Colon (tissue), 2 donors: ENCODE measurements around the gene PPM1H.
"Not testable (repeated sequence)": the region's sequence is repeated elsewhere in the genome, so short reads cannot be mapped to it uniquely, and the experiment has no call there.

Source experiments
- FAIRE-seq: peaks from 2 replicates; lab custom pipeline; 2012; peaks lifted over from hg19 to GRCh38; lab: Jason Lieb, UNC
- donor health status: control.
- donor health status: control.

The PPM1H gene

GRCh38 chr12:62908674-62909073 lies 26.3 kb downstream of the PPM1H start:
- no peak for FAIRE-seq

- no peak for FAIRE-seq
These were observed 27.4 kb downstream of the PPM1H start for GRCh38 chr12:62907561-62907960.

- FAIRE-seq = no peak
These were observed 27.9 kb downstream of the PPM1H start for GRCh38 chr12:62907078-62907477.

- no peak for FAIRE-seq
These were observed 31.8 kb downstream of the PPM1H start for GRCh38 chr12:62903151-62903550.

GRCh38 chr12:62900686-62901272 lies 34.2 kb downstream of the PPM1H start:
- FAIRE-seq = no peak

- FAIRE-seq = no peak
These were observed 35.2 kb downstream of the PPM1H start for GRCh38 chr12:62899568-62900390.

GRCh38 chr12:62898526-62898925 lies 36.4 kb downstream of the PPM1H start:
- FAIRE-seq = no peak

- FAIRE-seq = no peak
These were observed 39.5 kb downstream of the PPM1H start for GRCh38 chr12:62895351-62895877.

GRCh38 chr12:62893276-62893675 lies 41.7 kb downstream of the PPM1H start:
- FAIRE-seq = no peak

DNA sequence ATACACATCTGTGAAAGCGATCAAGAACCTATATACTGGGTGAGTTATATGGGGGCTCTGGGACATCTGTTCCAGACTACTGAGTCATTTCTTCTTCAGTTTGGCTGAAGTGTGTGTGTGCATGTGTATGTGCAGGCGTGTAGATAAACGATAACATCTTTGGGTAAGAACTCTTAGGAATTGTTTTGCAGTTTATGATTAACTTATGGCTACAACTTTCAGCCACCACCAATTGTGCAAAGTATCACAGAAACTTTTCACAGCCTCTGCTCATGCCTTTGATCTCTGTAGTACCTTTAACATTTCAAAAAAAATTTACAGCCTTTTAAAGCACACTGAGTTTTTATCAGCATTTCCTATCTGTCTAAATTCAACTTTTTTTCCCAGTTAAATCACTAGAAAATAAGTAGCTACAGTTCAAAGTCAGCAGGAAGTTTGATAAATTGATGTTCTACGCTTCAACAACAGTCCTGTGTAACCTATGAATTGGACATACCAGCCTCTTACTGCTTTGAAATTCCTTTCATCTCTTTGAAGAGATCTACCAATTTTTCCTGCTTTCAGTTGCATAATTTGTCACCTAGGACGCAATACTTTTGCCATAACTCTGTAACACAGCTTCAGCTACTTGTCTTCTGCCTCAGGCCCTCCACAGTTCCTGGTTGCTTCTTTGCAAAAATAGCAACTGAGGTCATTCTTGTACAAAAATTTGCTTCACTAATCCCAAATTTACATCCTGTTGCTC lies 43.0 kb downstream of the PPM1H start:
- FAIRE-seq = no peak

GRCh38 chr12:62888454-62889110 lies 46.4 kb downstream of the PPM1H start:
- no peak for FAIRE-seq

DNA sequence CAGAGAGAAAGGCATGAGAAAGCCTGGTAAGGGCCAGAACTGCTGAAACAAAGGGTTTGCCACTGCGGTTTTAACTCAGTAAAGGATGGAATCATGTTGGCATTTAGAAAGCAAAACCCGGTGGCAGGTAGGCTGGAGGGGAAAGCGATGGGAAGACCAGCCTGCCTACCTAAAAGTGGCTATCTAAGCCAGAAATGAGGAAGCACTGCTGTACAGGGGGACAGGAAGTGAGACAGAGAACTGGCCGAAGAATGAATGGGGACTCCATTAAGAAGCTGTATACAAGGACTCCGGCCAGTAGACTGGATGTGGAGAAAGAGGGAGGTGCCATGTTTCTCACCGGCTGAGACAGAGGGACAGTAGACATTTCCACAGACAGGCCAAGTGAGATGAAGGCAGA lies 48.2 kb downstream of the PPM1H start:
- FAIRE-seq = no peak

- FAIRE-seq = no peak
These were observed 49.7 kb downstream of the PPM1H start for GRCh38 chr12:62885242-62885641.

- FAIRE-seq = not testable (repeated sequence)
These were observed 50.1 kb downstream of the PPM1H start for GRCh38 chr12:62884832-62885231.

DNA sequence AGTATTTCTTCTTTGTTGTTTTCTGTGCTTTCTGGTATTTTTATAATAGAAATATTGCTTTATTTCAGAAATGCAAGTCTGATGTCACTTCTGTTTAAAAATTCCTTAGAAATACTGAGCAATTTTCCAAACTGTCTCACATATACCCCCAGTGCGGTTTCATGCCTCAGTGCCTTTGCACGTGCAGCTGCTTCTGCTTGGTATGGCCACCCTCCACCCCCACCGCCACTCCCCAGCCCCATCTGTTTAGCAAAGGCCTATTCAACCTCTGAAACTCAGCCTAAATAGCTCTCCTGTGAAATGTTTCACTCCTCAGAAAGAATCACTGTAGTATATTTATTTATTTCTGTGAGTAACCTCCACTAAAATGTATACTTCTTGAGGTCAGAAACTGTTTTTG lies 52.3 kb downstream of the PPM1H start:
- no peak for FAIRE-seq

GRCh38 chr12:62882140-62882539 lies 52.8 kb downstream of the PPM1H start:
- FAIRE-seq = no peak

DNA sequence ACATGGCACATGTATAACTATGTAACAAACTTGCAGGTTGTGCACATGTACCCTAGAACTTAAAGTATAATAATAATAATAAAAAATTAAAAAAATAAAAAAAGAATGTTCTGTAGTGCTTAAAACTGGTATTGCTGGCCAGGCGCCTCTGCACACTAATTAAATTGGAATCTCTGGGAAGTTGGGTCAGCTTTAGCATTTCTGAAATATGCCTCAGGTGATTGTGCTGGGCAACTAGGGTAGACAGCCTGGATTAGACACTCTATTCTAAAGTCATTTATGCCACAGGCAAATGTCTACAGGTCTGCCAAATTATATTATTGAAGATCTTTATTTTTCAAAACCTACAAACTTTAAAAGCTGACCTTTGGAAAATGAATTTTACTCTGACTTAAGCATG lies 55.3 kb downstream of the PPM1H start:
- FAIRE-seq = no peak

DNA sequence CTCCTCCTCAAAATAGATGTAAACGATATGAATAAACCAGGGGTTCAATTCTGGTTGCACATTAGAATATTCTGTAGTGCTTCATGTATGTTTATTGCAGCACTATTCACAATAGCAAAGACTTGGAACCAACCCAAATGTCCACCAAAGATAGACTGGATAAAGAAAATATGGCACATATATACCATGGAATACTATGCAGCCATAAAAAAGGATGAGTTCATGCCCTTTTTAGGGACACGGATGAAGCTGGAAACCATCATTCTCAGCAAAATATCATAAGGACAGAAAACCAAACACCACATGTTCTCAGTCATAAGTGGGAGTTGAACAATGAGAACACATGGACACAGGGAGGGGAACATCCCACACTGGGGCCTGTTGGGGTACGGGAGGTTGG lies 55.7 kb downstream of the PPM1H start:
- not testable (repeated sequence) for FAIRE-seq

- FAIRE-seq = no peak
These were observed 56.7 kb downstream of the PPM1H start for GRCh38 chr12:62878211-62878610.

DNA sequence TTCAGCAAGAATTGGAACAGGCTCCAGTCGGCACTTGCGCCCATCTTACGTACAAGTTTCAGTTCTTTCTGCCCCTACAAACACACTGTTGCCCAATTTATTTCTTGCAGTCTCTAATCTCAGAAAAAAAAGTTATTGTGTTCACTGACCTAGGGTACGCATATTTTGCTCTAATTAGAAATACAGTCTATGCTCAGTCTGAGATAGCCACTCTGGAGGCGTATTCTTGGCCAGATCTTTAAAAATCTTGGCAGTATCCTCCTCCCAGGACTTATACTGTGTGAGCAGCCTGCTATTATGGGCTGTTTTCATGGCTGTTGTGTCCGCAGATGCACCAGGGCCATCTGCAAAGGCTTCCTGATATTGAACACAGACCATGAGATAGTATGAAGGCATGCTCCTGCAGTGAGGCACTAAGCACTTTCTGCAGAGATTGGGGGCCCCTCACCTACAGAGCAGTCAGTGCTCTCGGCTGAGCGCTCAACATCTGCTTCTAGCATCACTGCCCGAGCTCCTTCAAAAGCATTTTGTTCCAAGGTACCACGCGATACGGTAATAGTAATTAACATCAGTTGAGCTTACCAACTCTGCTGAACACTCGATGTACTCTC lies 57.9 kb downstream of the PPM1H start:
- FAIRE-seq = no peak

DNA sequence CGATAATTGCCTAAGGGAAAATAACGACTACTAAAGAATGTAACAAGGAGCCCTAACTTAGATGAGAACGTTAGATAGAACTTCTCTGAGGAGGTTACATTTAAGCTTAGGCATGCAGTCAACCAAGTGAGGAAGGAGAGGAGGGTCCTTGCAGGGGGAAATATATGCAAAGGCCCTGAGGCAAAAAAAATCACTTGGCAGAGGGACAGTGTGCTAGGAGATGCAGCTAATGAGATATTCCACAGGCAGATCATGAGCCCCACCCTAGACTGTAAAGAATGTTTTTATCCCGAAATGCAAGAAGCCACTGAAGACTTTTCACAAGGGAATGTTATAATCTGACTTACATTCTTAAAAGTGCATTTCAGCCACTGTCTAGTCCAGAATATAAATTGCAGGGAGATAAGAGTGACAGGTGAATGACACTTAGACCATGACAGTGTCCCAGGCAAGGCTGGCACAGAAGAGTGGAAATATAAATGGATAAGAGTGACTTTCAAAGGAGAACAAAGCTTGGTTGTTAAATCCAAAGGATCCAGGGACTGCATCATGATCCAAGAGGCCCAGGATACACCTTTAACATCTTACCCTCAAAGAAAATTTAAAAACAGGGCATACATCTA lies 61.0 kb downstream of the PPM1H start:
- FAIRE-seq = no peak
